Midbrain (tissue), 1 donor: ENCODE results near the gene XIRP1.

Source experiments
- DNase-seq: peaks from one replicate; lab custom pipeline; 2025; lab: John Stamatoyannopoulos, UW

The XIRP1 gene

DNA sequence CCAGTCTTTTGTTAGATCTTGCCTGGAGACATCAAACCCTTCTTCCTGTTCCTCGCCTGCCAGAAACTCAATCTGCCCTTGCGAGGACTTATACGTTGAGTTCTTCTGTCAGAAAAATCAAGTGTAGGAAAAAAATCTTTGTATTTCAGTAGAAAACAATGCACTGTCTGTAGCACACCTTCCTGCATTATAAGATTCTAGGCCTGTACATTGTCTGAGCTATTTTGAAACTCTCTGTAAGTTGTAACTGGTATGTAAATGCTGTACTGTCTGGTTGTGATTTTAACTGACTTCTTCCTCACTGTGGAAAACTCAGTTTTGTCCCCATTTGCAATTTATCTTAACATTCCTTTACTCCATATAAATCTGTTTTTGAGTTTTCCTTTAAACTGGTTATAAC is 17.7 kb upstream of the XIRP1 start:
- no peak for DNase-seq

DNA sequence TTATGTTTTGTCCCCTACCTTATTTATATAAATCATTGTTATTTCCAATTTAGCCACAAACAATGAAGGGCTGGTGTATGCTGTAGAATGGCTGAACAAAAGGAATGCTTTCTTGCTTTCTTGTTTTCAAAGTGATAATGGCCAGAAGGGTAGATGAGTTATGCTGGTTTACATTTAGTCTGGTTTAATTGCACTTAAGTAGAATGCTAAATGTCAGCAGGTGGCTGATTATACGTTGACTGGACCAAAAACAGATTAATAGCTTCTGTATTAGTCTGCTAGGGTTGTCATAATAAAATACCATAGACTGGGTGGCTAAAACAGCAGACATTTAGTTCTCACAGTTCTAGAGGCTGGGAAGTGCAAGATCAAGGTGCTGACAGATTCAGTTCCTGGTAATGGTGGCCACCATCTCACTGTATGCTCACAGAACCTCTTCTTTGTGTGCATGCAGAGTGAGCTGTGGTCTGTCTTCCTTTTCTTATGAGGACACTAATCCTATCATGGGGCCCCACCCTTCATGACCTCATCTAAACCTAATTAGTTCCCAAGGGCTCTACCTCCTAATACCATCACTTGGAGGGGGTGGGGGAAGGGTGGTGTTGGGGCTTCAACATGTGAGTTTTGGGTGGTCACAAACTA is 17.1 kb upstream of the XIRP1 start:
- DNase-seq: no peak

- DNase-seq: peak; percentile 64
Measured at GRCh38 chr3:39208463-39209055, 16.2 kb upstream of the XIRP1 start.

DNA sequence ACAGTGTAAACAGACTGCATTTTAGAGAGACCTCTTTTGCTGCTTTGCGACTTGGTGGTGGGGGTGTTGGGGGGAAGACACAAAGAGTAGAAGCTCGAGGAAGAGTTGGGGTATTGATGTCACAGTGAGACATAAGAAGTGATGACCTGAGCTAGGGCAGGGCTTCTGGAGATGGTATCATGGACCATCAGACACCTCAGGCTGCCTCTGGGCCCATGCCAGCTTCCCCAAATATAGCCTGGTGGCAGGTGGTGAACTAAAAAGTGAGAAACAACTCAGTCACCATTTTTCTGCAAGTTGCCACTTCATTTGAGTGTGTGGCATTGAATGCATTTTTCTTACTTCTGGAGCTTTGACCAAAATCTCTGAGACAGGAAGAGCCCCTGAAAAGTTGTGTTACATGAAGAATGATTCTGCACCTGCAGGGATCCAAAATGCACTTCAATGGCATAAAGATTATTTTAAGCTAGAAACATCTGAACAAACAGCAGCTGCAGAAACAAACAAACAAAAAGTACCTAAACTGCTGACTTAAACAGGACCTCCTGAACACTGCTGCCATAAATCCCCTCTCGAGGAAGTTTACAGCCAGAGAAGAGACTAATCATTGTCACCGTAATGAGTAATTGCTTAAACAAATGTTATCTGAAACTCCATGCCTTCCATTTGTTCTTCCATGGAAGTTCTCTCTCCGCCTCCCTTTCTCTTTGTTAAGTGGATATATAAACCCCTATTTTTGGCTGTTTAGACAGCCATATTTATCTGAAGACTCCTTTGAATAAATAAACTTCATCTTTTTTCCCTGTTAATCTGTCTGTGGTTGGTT is 15.2 kb upstream of the XIRP1 start:
- DNase-seq: no peak

GRCh38 chr3:39205919-39206516 is 13.6 kb upstream of the XIRP1 start:
- no peak for DNase-seq

- no peak for DNase-seq
Measured at GRCh38 chr3:39205131-39205530, 12.7 kb upstream of the XIRP1 start.

DNA sequence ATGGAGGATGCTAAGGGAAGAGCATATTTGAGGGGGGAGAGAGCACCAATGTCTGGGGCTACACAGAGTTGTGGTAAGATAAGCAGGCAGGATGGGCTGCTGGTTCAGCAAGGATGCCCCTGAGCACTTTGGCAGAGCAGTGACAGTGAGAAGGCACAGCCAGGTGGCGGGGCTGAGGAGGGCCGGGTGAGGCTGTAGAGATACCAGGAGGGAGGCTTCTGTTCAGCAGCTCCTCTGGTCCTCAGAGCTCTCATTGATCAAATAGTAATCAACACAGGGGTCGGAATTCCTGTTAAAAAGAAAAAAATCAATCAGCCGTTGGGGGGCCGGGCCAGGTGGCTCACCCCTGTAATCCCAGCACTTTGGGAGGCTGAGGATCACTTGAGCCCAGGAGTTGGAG is 11.5 kb upstream of the XIRP1 start:
- DNase-seq: no peak

DNA sequence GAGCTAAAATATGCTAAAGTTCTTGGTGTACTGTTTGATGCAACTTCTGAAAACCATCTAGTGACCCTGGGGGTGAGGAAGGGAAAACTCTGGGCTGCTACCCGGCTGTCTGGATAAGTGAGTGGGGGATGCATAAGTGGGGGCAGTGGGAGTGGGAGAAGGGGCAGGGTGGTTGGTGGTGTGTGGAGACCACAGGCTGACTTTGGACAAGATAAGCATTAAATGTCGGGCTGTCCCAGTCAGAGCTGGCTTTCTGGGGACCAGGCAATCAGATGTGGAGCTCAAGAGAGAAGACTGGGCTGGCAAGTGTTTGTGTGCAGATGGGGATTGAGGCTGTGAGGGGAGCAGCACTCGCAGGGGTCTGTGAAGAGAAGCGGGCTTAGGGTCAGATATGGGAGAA is 11.0 kb upstream of the XIRP1 start:
- no peak for DNase-seq

GRCh38 chr3:39202094-39202493 is 9.7 kb upstream of the XIRP1 start:
- DNase-seq: no peak

GRCh38 chr3:39196671-39197356 is 4.4 kb upstream of the XIRP1 start:
- no peak for DNase-seq

- no peak for DNase-seq
Measured at GRCh38 chr3:39196034-39196433, 3.6 kb upstream of the XIRP1 start.

- DNase-seq: no peak
Measured at GRCh38 chr3:39193391-39193790, 996 bp upstream of the XIRP1 start.

GRCh38 chr3:39191773-39192172 is 622 bp downstream of the XIRP1 start:
- no peak for DNase-seq

DNA sequence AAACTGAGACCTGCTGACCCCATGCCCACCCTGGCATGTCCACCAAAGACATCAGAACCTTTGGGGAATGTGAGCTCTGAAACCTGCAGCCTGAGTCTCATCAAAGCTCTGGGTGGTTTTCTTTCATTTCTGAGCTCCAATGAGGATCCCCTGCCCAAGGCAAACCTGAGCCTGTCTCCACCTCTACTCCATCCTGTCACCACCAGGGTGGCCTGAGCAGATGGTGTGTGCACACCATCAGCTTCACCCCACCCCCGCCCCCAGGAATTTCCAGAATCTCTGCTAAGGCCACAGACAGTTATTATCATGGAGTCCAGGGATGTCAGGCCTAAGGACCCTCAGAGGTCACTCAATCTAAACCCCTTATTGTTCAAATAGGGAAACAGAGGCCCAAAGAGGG is 1.3 kb downstream of the XIRP1 start:
- DNase-seq: no peak

- no peak for DNase-seq
Measured at GRCh38 chr3:39190281-39191025, 1.9 kb downstream of the XIRP1 start.

- DNase-seq: peak; percentile 72
Measured at GRCh38 chr3:39189959-39190269, 2.5 kb downstream of the XIRP1 start.

DNA sequence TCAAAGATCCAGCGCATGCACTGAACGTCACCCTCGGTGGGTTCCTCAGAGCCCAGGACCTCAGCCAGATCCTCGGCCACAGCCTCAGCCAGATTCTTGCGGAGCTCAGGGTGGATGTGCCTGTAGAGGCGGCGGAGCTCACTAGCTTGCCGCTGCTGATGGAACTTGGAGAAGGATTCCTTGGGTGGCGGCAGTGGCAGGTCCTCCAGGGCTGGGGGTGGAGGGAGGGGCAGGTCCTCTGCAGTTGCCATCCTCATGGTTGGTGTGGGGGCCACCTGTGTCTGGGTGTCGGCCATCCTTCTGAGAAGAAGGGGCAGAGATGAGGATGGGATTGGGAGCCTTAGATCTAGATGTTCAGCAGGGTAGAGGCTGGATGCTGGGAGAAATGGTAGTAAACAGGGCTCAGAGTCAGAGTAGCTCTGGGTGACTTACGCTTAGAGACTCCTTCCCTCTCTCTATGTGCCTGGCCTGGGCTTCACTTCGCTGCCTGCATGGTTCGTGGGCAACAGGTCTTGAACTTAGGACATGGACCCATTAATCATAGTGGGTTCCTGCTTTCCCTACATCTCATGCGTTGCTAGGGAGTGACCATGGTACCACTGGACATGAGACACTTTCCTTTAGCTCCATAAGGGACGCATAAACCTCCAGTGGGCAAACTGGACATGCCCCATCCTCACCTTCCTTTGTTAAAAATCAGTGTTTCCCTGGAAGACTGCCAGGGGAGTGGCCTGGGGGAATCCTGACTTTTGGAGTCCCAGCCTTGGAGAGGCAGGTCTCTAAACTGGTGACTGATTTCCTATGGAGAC is 3.0 kb downstream of the XIRP1 start:
- no peak for DNase-seq

DNA sequence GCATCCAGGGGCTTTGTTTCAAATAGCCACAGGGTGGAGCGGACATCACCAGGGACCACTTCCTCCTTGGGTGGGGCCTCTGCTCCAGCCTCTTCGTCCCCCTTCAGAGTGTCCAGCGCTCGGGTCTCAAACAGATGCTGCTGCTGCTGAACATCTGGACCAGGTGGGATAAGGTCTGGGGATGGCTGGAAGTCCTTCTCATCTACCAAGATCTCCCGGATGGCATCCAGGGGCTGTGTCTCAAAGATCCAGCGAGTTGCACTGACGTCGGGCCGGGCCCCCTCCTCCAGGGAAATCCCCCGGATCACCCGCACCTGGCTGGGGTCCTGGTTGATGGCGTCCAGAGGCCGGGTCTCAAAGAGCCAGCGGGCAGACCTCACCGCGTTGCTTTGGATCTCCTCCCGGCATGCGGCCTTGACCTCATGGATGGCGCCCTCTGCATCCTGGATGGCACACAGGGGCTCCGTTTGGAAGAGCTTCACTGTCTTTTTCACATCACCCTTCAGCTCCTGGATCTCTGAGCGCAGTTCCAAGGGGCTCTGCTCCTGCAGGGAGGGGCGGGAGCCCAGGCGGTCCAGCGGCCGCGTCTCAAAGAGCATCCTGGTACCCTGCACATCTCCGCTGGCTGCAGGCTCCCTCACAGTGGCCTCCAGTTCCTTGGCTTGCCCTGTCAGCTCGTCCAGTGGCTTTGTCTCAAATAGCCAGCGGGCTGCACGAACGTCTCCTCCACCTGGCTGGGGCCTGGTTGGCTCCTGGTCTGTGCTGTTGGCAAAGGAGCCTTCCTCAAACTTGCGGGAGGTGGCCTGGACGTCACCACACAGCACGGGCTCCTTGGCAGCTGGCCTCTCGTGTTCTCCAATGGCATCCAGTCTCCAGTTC is 3.9 kb downstream of the XIRP1 start:
- DNase-seq: no peak

DNA sequence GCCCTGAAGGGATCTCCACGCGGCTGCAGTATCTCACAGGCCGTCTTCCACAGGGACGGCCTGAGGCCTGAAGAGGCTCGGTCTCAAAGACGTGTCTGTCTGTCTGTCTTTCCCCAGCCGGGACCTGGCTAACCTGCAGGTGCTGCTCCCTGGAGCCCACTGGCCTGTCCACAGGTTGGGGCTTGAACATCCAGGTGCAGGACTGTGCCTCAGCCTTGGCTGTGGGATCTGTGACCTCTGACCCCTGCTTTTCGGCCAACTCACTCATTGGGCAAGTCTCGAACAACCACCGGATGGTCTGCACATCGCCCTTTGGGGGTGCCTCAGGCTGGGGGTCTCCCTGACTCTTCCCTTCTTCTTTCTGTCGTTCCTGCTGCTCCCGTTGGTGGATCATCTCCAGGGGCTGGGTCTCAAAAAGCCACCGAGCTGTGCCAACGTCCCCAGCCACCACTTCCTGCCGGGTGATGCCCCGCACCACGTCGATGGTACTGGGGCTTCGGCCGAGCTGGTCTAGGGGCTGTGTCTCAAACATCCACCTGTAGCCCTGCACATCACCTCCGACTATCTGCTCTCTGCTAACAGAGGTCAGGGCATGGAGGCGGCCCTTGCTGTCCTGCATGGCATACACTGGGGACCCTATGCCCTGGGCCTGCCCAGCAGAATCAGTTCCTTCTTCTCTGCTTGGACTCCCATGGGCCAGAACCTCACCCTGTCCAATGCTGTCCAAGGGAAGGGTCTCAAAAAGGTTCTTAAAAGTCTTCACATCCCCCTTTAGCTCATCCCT is 4.8 kb downstream of the XIRP1 start:
- no peak for DNase-seq
